Measurements from ENCODE around the gene NATD1.
A peak's percentile ranks its signal among the peaks of the same experiment; 100 is the strongest.

Gene NATD1

DNA sequence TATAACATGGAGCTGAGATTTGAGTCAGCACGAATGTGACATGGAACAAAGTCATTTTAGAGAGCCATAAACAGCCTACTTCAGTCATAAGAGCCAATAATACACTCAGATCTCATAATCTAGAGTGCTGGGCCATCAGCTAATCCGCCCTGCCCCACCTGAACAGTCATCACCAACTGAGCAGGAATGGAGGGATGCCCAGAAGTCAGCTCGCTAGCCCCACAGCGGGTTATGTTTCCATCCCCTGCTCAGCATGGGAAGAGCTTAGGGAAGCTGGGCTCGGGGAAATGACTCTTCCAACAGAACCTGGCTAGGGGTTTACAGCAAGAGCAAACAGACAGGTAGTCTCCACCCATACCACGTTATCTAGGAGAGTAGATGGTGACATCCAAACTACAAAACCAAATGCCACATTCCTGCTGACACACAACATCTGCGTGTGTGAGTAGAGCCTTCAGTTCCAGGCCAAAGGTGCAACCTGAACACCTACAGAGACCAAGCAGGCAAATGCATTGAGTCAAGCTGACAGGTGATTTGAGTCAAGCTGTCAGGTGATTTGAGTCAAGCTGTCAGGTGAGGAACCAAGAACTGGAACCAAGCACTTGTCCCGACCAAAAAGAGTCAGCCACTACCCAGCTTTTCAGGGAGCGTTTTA is 41.3 kb downstream of the NATD1 start:
- Histone ChIP-seq H3K4me1 (ENCODE audit: low read depth, poor library complexity, severe bottlenecking) (peaks cover 11% of the 10 kb centered on the region), H4K20me1 (ENCODE audit: insufficient read depth) (no peaks in the 10 kb centered on the region), H3K4me2 (peak overlapping the region; percentile 91; the same call in 1 of the 2 replicates), H2AFZ (ENCODE audit: low read depth) (no peak overlapping the region), H3K36me3 (ENCODE audit: insufficient read depth) (no peaks in the 10 kb centered on the region), H3K27ac (no peak overlapping the region), H3K27me3 (ENCODE audit: insufficient read depth, low read depth) (no peaks in the 10 kb centered on the region), H3K9ac (no peak overlapping the region), H3K79me2 (ENCODE audit: insufficient read depth, low read depth) (peaks cover 79% of the 10 kb centered on the region), H3K4me3 (IDR thresholded peaks at IDR 0.05; ENCODE audit: insufficient read depth, low read depth, low read length) (no peak overlapping the region)
- no peak for TF ChIP-seq CTCF (conservative IDR thresholded peaks at IDR 0.05; ENCODE audit: low read depth, low read length)

DNA sequence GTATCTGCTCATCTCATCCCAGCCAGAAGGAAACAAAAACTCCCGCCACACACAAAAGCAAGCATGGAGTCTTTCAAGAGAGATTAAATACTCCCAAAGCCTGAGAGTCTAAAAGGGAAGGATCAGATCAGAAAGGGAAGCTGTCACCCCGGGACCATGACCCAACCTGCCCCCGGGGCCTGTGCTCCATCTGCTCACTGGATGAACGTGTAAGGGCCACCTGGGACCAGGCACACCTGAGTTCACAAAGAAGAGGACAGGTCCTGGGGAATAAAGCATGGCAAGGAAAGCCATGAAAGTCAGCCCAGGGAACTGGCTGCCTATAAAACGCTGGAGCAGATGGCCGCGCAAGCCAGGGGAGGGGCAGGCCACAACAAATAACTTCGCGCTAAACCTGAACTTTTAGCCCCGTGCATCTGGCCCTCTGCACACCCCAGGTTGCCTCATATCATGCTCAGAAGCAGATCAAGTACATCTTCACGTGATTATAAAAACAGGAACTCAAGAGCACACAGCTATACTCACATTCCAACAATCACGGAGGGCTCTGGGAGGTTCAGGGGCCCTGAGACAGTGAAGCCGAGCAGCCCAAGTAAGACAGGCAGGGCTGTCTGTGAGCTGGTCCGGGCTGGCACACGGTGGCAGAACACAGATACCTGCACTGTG is 42.7 kb downstream of the NATD1 start:
- H3K4me3 ChIP-seq (IDR thresholded peaks at IDR 0.05; ENCODE audit: insufficient read depth, low read depth, low read length), result no peak overlapping the region
- no peak overlapping the region for H2AFZ ChIP-seq (ENCODE audit: low read depth)
- H3K4me2 ChIP-seq, result no peak overlapping the region
- peaks cover 11% of the 10 kb centered on the region for H3K4me1 ChIP-seq (ENCODE audit: low read depth, poor library complexity, severe bottlenecking)
- no peak overlapping the region for H3K9ac ChIP-seq
- H3K36me3 ChIP-seq (ENCODE audit: insufficient read depth), result no peaks in the 10 kb centered on the region
- TF ChIP-seq CTCF (conservative IDR thresholded peaks at IDR 0.05; ENCODE audit: low read depth, low read length), result no peak
- H3K79me2 ChIP-seq (ENCODE audit: insufficient read depth, low read depth), result peaks cover 83% of the 10 kb centered on the region
- no peak overlapping the region for H3K27ac ChIP-seq
- no peaks in the 10 kb centered on the region for H3K27me3 ChIP-seq (ENCODE audit: insufficient read depth, low read depth)
- no peaks in the 10 kb centered on the region for H4K20me1 ChIP-seq (ENCODE audit: insufficient read depth)

- Histone ChIP-seq H3K4me3 (IDR thresholded peaks at IDR 0.05; ENCODE audit: insufficient read depth, low read depth, low read length) (no peak overlapping the region), H3K79me2 (ENCODE audit: insufficient read depth, low read depth) (peaks cover 89% of the 10 kb centered on the region), H3K27me3 (ENCODE audit: insufficient read depth, low read depth) (no peaks in the 10 kb centered on the region), H3K27ac (no peak overlapping the region), H3K36me3 (ENCODE audit: insufficient read depth) (no peaks in the 10 kb centered on the region), H4K20me1 (ENCODE audit: insufficient read depth) (no peaks in the 10 kb centered on the region), H2AFZ (ENCODE audit: low read depth) (no peak overlapping the region), H3K4me1 (ENCODE audit: low read depth, poor library complexity, severe bottlenecking) (peaks cover 11% of the 10 kb centered on the region), H3K4me2 (no peak overlapping the region), H3K9ac (no peak overlapping the region)
- no peak for TF ChIP-seq CTCF (conservative IDR thresholded peaks at IDR 0.05; ENCODE audit: low read depth, low read length)
Measured at GRCh38 chr17:21209511-21210175, 43.6 kb downstream of the NATD1 start.

- no peak for TF ChIP-seq CTCF (conservative IDR thresholded peaks at IDR 0.05; ENCODE audit: low read depth, low read length)
- no peak overlapping the region for H2AFZ ChIP-seq (ENCODE audit: low read depth)
- no peaks in the 10 kb centered on the region for H4K20me1 ChIP-seq (ENCODE audit: insufficient read depth)
- H3K36me3 ChIP-seq (ENCODE audit: insufficient read depth), result no peaks in the 10 kb centered on the region
- no peak overlapping the region for H3K4me3 ChIP-seq (IDR thresholded peaks at IDR 0.05; ENCODE audit: insufficient read depth, low read depth, low read length)
- peaks cover 11% of the 10 kb centered on the region for H3K4me1 ChIP-seq (ENCODE audit: low read depth, poor library complexity, severe bottlenecking)
- H3K27ac ChIP-seq, result no peak overlapping the region
- no peak overlapping the region for H3K9ac ChIP-seq
- no peak overlapping the region for H3K4me2 ChIP-seq
- H3K79me2 ChIP-seq (ENCODE audit: insufficient read depth, low read depth), result peaks cover 92% of the 10 kb centered on the region
- H3K27me3 ChIP-seq (ENCODE audit: insufficient read depth, low read depth), result no peaks in the 10 kb centered on the region
Measured at GRCh38 chr17:21208352-21208751, 44.9 kb downstream of the NATD1 start.

Data from KMS-11 (cell line).